HG03460 (cell line): ENCODE data around the gene TAGLN3.
"Not testable (repeated sequence)": the region's sequence is repeated elsewhere in the genome, so short reads cannot be mapped to it uniquely, and the experiment has no call there.

ENCODE experiments used
- ATAC-seq: cut with Tn5 transposase; IDR thresholded peaks from one replicate; pipeline ENCODE4 v1.9.1; 2021; ENCODE audit not compliant: unreplicated experiment

TAGLN3 gene

DNA sequence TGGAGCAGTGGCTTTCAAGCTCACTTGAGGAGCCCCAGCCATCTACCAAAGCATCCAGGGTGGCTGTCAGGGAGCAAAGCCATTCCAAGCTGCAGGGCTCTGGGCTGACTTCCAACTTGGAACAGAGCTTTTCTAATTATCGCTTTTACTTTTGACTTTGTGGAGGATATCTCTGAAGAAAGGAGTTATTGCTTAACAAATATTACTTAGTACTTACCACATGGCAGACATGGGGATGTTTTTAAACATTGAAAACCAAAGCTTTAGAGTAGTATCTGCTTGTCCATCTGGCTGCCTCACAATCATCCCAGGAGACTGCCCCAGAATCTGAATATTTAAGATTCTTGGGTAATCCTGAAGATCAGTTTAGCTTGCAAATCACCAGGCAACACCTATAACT, 8.9 kb downstream of the TAGLN3 start:
- ATAC-seq: no peak

DNA sequence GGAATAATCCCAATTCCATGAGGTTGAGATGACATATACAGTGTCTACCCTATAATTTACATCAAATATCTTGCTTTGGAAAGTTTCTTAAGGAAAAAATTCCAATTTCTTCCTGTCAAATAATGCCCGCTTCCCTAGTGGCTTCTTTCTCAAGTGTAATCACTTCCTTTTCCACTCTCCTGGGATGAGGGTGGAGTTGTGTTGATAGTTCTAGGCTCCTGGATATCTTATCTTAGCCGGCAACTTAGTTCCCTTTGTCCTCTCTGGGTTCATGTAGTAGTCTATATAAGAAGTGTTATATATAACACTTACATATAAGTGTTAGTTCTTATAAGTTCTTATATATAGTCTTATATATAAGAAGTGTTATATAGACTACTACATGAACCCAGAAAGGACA, 10.9 kb downstream of the TAGLN3 start:
- ATAC-seq: no peak

- no peak for ATAC-seq
Observed at GRCh38 chr3:112010636-112011035, 11.9 kb downstream of the TAGLN3 start.

DNA sequence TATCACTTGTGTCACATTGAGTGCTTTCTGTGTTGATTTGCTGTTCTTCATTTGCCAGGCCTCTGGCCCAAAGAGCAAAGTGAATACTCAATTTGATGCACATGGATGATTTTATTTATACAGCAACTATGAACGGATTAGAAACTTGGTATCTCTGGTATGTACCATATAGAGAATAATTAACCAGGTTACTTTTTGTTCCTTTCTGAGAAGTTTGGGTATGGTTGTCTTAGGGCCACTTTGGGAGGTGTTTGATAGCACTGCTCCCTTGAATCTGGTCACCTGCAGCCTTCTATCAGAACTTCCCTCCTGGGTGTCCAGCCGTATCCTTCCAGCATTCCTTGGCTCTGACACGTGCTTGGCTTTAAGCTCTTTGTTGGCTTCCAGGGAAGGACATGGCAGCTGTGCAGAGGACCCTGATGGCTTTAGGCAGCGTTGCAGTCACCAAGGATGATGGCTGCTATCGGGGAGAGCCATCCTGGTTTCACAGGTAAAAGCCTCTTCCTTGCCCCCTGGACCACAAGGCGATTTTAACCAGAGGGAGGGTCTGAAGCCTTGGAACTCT, 12.7 kb downstream of the TAGLN3 start:
- ATAC-seq: no peak

DNA sequence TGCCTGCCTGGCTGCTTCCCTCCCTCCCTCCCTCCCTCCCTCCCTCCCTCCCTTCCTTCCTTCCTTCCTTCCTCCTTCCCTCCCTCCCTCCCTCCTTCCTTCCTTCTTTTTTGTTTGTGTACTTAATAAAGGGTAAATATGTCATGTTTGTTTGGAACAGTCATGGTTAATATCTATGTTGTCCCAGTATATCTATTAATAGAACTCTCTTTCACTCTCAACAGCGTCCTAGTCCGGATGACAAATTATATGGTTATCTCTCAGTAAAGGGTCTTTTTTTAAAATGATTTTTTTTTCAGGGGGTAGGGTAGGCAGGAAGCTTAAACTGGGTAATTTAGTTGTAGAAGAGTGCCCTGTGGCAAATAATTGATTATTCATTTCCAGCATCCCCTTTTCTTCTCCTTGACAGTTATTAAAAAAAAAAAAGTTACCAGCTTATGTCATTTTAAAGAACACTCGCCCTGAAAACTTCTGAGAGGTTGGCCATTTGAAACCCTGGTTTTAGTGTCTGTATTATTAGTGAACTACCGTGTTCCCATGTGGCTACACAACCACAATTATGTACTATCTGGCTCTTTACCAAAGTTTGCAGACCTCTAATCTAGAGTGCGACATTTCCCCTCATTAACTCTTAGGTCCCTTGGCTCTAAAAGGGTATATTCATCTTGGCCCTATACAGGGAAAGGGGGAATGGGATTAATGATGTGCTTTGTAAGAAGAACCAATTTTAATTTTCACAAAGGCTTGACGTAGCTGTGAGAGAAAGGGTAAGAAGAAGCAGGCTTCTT, 13.7 kb downstream of the TAGLN3 start:
- no peak for ATAC-seq

DNA sequence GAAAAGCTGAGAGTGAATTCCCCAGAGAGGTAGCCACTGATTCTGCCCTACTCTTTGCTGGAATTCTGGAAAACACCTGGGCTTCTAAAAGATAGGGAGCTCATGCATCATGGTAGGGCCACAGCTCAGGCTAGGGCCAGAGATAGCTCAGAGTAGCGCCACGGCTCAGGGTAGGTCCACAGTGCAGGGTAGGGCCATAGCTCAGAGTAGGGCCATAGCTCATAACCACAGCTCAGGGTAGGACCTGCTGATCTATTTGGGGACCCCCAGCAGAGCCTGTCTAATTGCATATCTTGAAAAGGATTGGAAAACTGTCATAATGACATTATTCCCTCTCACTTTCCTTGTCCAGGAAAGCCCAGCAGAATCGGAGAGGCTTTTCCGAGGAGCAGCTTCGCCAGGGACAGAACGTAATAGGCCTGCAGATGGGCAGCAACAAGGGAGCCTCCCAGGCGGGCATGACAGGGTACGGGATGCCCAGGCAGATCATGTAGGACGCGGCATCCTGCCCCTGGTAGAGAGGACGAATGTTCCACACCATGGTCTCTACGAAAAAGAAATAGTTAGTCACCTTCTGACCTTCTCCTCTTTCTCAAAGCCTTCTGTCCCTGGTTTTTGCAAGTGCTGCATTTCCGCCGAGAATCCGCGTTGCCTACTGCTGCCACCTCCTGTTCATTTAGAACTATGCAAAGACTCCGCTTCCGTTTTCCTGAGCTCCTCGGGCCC, 14.5 kb downstream of the TAGLN3 start:
- peak; percentile 73 for ATAC-seq

GRCh38 chr3:112013784-112014143, 15.0 kb downstream of the TAGLN3 start:
- no peak for ATAC-seq

DNA sequence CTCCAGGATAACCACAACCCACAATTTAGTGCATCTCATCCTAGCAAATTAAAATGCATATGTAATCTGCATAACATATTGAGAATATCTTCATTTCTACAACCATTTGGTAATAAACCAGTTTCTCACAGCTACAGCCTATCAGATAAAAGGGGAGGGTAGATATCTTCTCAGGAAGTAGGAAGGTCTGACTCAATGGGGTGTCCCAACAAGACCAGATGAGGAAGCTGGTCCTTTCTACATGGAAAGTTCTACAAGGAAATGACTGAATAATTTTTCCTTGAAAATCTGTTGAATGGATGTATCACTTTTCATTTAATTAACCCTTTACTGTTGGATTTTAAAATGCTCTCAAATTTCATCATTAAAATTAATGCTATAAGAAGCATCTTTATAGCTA, 18.4 kb downstream of the TAGLN3 start:
- no peak for ATAC-seq

DNA sequence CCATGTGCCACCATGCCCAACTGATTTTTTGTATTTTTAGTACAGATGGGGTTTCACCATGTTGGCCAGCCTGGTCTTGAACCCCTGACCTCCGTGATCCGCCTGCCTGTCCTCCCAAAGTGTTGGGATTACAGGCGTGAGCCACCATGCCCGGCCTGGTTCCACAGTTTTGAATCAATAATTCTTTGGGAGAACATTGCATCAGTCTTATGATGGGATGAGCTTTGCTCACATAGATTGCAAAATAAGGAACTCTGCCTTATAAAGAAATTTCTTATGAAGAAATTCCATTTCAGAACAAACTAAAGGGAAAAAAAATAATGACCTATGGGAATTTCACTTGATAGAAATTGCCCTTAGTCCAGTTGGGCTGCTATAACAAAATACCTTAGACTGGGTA, 20.0 kb downstream of the TAGLN3 start:
- no peak for ATAC-seq

- no peak for ATAC-seq
Observed at GRCh38 chr3:112019716-112020115, 21.0 kb downstream of the TAGLN3 start.

DNA sequence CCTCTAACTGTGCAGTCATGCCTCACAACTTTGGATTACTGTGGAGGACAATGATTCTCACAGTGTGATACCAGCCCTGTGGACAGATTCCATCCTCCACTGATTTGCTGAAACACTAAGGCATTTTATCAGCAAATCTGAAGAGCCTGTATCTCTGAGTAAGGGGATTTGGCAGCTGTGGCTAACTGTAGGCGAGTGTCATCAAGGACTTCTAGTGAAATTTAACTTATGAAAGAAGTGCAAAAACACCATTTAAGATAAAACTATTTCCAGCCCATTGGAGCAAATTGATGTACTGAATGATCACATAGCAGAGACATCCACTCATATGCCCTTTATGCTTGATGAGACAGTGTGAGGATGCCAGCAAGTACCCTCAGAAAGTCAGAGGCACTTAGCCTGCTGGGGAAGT, 22.0 kb downstream of the TAGLN3 start:
- ATAC-seq: no peak

- ATAC-seq: no peak
Observed at GRCh38 chr3:112027142-112027541, 28.4 kb downstream of the TAGLN3 start.

GRCh38 chr3:112027826-112028225, 29.1 kb downstream of the TAGLN3 start:
- no peak for ATAC-seq

GRCh38 chr3:112030901-112031300, 32.2 kb downstream of the TAGLN3 start:
- ATAC-seq: no peak

GRCh38 chr3:112032098-112032731, 33.5 kb downstream of the TAGLN3 start:
- ATAC-seq: no peak

DNA sequence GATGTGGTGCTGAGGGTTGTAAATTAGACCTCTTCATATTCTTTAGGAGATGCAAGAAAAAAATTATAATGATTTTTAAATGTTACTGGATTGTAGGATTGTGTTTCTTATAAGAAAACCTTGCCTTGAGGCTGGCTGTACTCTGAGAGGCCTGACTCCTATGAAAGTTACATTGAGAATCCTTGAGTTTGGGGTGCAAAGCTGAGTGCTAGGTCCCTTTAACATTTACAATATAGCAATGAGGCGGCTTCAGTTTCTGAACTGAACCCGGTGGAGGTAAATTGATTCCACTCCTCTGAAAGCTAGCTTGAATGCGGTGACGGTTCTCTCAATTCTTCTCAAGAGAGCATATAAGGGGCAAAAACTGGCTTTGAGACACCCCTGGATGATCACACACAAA, 35.7 kb downstream of the TAGLN3 start, which contains the start of gene TMPRSS7:
TMPRSS7 (plus strand) TSS at position 301 of the 400 bp plus-strand sequence. CDS start 110 bp downstream, outside the sequence.
- ATAC-seq: no peak

DNA sequence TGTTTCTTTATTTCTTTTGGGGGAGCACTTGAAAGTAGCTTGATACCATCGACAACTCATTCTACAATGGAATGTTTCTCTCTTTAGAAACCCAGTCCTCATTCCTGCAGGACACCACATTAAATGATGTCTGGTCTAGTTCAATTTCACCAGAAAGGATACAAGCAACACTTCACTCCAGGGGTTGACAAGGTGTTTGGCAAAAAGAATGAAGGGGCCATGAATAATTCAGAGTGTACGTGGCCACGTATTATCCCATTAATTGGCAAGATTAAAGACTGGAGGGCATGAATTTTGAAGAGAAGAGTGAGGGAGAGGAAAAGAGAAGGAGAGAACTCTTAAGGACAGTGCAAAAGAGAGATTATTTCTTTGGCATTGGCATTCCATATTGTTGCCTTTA, 36.5 kb downstream of the TAGLN3 start:
- ATAC-seq: no peak

- ATAC-seq: not testable (repeated sequence)
Observed at GRCh38 chr3:112037194-112037593, 38.5 kb downstream of the TAGLN3 start.

GRCh38 chr3:112038863-112039262, 40.1 kb downstream of the TAGLN3 start:
- ATAC-seq: no peak

GRCh38 chr3:112041321-112041720, 42.6 kb downstream of the TAGLN3 start:
- no peak for ATAC-seq

- ATAC-seq: no peak
Observed at GRCh38 chr3:112042842-112043280, 44.1 kb downstream of the TAGLN3 start.
